Neuron (in vitro differentiated cells): Measurements from ENCODE around the gene STRIP1.

Source experiments
- H2AFZ ChIP-seq: one replicate; pipeline ENCODE4 v1.6.1; 2013; ENCODE audit warnings: low read depth, mild to moderate bottlenecking, inconsistent platforms, low read length, moderate library complexity
- H3K27me3 ChIP-seq: one replicate; pipeline ENCODE4 v1.6.1; 2013; ENCODE audit warnings: low read length; ENCODE audit not compliant: insufficient read depth
- H3K36me3 ChIP-seq: one replicate; pipeline ENCODE4 v1.6.1; 2013; ENCODE audit warnings: low read length; ENCODE audit not compliant: insufficient read depth
- H3K4me1 ChIP-seq: one replicate; pipeline ENCODE4 v1.6.1; 2013; ENCODE audit warnings: low read length; ENCODE audit not compliant: insufficient read depth
- H3K4me3 ChIP-seq: 2 replicates; pipeline ENCODE4 v1.5.1; 2013; ENCODE audit warnings: mild to moderate bottlenecking, low read length, moderate library complexity
- H3K9me3 ChIP-seq: one replicate; pipeline ENCODE4 v1.6.1; 2013; ENCODE audit warnings: low read length

STRIP1 gene

GRCh38 chr1:110049801-110050601 lies 15.6 kb downstream of the STRIP1 start:
- Histone ChIP-seq H3K4me3 (no peak overlapping the region), H3K9me3 (no peaks in the 10 kb centered on the region), H2AFZ (no peak overlapping the region), H3K4me1 (no peaks in the 10 kb centered on the region), H3K36me3 (peaks cover 94% of the 10 kb centered on the region), H3K27me3 (no peaks in the 10 kb centered on the region)

GRCh38 chr1:110050602-110051261 lies 16.3 kb downstream of the STRIP1 start:
- no peaks in the 10 kb centered on the region for H3K4me1 ChIP-seq
- no peak overlapping the region for H3K4me3 ChIP-seq
- H2AFZ ChIP-seq = no peak overlapping the region
- peaks cover 94% of the 10 kb centered on the region for H3K36me3 ChIP-seq
- no peaks in the 10 kb centered on the region for H3K27me3 ChIP-seq
- H3K9me3 ChIP-seq = no peaks in the 10 kb centered on the region

- no peaks in the 10 kb centered on the region for H3K27me3 ChIP-seq
- H3K36me3 ChIP-seq = peaks cover 95% of the 10 kb centered on the region
- no peaks in the 10 kb centered on the region for H3K4me1 ChIP-seq
- no peak overlapping the region for H2AFZ ChIP-seq
- no peaks in the 10 kb centered on the region for H3K9me3 ChIP-seq
- no peak overlapping the region for H3K4me3 ChIP-seq
Measured at GRCh38 chr1:110051262-110051648, 16.8 kb downstream of the STRIP1 start.

GRCh38 chr1:110053552-110054428 lies 19.4 kb downstream of the STRIP1 start:
- H3K27me3 ChIP-seq = no peaks in the 10 kb centered on the region
- H3K4me1 ChIP-seq = no peaks in the 10 kb centered on the region
- H3K9me3 ChIP-seq = no peaks in the 10 kb centered on the region
- no peak overlapping the region for H2AFZ ChIP-seq
- H3K36me3 ChIP-seq = peaks cover 95% of the 10 kb centered on the region
- H3K4me3 ChIP-seq = no peak overlapping the region

- Histone ChIP-seq H2AFZ (no peak overlapping the region), H3K4me1 (no peaks in the 10 kb centered on the region), H3K4me3 (no peak overlapping the region), H3K36me3 (peaks cover 88% of the 10 kb centered on the region), H3K9me3 (no peaks in the 10 kb centered on the region), H3K27me3 (no peaks in the 10 kb centered on the region)
Measured at GRCh38 chr1:110055493-110056284, 21.3 kb downstream of the STRIP1 start.

GRCh38 chr1:110056285-110056683 lies 21.9 kb downstream of the STRIP1 start:
- H3K4me3 ChIP-seq = no peak overlapping the region
- H3K36me3 ChIP-seq = peaks cover 83% of the 10 kb centered on the region
- H3K4me1 ChIP-seq = no peaks in the 10 kb centered on the region
- no peaks in the 10 kb centered on the region for H3K9me3 ChIP-seq
- H2AFZ ChIP-seq = no peak overlapping the region
- H3K27me3 ChIP-seq = no peaks in the 10 kb centered on the region

- H3K4me1 ChIP-seq = no peaks in the 10 kb centered on the region
- H2AFZ ChIP-seq = no peak overlapping the region
- H3K9me3 ChIP-seq = no peaks in the 10 kb centered on the region
- no peaks in the 10 kb centered on the region for H3K27me3 ChIP-seq
- peaks cover 78% of the 10 kb centered on the region for H3K36me3 ChIP-seq
- no peak overlapping the region for H3K4me3 ChIP-seq
Measured at GRCh38 chr1:110056776-110057175, 22.4 kb downstream of the STRIP1 start.

- H3K4me1 ChIP-seq = no peaks in the 10 kb centered on the region
- H2AFZ ChIP-seq = no peak overlapping the region
- no peaks in the 10 kb centered on the region for H3K27me3 ChIP-seq
- H3K36me3 ChIP-seq = peaks cover 65% of the 10 kb centered on the region
- H3K4me3 ChIP-seq = no peak overlapping the region
- H3K9me3 ChIP-seq = no peaks in the 10 kb centered on the region
Measured at GRCh38 chr1:110057963-110058518, 23.6 kb downstream of the STRIP1 start.

- H3K4me1 ChIP-seq = no peaks in the 10 kb centered on the region
- no peaks in the 10 kb centered on the region for H3K9me3 ChIP-seq
- no peak overlapping the region for H2AFZ ChIP-seq
- peaks cover 60% of the 10 kb centered on the region for H3K36me3 ChIP-seq
- no peaks in the 10 kb centered on the region for H3K27me3 ChIP-seq
- H3K4me3 ChIP-seq = no peak overlapping the region
Measured at GRCh38 chr1:110058591-110058990, 24.2 kb downstream of the STRIP1 start.

- no peak overlapping the region for H2AFZ ChIP-seq
- no peaks in the 10 kb centered on the region for H3K27me3 ChIP-seq
- no peak overlapping the region for H3K4me3 ChIP-seq
- no peaks in the 10 kb centered on the region for H3K4me1 ChIP-seq
- H3K9me3 ChIP-seq = no peaks in the 10 kb centered on the region
- H3K36me3 ChIP-seq = peaks cover 54% of the 10 kb centered on the region
Measured at GRCh38 chr1:110059133-110059863, 24.9 kb downstream of the STRIP1 start.

GRCh38 chr1:110060034-110060661 lies 25.7 kb downstream of the STRIP1 start:
- Histone ChIP-seq H3K36me3 (peaks cover 45% of the 10 kb centered on the region), H3K4me1 (no peaks in the 10 kb centered on the region)

More at GRCh38 chr1:110060034-110060661, 25.7 kb downstream of the STRIP1 start:
- H3K4me3 ChIP-seq = no peak overlapping the region
- H3K27me3 ChIP-seq = peaks cover 2% of the 10 kb centered on the region
- H2AFZ ChIP-seq = no peak overlapping the region
- H3K9me3 ChIP-seq = no peaks in the 10 kb centered on the region
